ENCODE measurements around the gene PPP1R1C. TPM values are rescaled to one million over a fixed set of nuclear protein-coding genes. Genes with fewer than 3 reads are reported as not detected.
"Not testable (repeated sequence)": the region's sequence is repeated elsewhere in the genome, so short reads cannot be mapped to it uniquely, and the experiment has no call there.

The PPP1R1C gene, protein sequence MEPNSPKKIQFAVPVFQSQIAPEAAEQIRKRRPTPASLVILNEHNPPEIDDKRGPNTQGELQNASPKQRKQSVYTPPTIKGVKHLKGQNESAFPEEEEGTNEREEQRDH
- not detected for total RNA-seq

DNA sequence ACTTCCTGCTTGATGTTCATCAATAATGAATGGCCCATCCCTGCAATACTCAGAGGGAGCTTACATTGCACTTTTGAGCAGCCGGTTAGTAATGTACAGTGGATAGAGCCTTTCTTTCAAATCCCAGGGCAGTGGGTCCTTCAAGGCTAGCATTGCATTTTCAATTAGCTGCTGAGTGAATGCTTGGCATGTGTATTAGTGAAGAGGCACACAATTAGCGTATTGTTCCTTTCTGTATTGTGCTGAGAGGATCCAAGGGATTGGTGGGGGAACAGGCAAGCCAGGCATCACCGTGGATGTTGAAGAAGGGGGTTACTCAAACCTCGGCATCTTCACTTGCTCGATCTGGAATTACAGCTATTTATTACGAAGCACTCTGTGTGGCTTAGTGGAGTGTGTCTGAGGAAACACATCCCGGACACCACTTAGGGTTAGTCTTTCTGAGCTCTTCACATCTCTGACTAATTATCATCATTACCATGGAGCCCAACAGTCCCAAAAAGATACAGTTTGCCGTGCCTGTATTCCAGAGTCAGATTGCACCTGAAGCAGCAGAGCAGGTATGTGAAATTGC lies at the start of gene PPP1R1C:
PPP1R1C (plus strand) TSS at position 222 of the 574 bp plus-strand sequence; CDS start at position 480, 258 bp downstream.
- POLR2A ChIA-PET: no interaction called here
- CTCF ChIA-PET: no interaction called here

DNA sequence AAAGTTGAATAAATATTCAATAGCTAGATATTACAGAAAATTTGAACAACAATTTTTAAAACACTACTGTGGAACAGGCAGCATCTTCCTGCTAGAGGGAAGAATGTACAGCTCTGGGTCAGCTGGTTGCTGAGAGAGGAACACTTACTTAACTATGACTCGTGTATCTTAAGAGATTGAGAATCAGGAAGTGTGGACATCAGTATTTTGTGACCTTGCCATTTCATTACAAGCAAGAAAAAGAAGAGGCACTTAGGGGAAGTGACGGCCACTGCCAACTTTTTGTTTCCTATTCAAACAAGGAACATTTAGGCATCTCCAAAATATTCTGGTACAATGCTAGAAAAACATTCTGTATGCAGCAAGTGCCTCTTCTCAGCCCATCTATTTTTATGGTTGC lies 48.2 kb upstream of the PPP1R1C start:
- POLR2A ChIA-PET: no interaction called here
- CTCF ChIA-PET: no interaction called here

DNA sequence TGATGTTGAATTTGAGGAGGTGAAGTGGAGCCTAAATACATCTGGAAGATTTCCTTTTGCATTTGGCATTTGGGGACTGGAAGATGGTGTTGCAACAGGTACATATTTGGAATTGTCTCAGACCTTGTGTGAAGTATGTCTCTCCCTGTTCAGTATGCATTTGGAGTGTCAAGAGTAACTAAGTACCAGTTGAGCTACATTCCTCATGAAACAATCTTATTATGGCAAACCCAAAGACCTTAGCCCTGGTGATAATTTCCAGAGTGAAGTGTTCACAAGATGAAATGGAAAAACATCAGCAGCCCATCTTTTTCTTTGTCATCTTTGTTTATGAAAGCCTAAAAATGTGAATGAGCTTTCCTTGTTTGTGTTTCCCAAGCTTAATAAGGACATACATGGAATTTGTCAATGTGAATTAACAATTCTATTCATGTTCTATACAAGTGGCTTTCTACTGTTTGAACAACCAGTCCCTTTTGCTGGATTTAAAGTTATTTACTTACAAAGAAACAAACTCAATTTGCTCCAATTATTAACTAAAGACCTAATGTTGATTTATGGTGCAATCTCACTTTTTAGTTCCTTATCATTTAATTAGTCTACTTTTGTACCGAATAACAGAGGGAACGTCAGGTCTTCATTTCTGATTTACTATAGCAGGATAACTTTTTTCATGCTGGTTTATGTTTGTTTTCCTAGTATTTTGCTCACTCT lies 42.1 kb upstream of the PPP1R1C start:
- ChIA-PET POLR2A (no interaction called here), CTCF (no interaction called here)

DNA sequence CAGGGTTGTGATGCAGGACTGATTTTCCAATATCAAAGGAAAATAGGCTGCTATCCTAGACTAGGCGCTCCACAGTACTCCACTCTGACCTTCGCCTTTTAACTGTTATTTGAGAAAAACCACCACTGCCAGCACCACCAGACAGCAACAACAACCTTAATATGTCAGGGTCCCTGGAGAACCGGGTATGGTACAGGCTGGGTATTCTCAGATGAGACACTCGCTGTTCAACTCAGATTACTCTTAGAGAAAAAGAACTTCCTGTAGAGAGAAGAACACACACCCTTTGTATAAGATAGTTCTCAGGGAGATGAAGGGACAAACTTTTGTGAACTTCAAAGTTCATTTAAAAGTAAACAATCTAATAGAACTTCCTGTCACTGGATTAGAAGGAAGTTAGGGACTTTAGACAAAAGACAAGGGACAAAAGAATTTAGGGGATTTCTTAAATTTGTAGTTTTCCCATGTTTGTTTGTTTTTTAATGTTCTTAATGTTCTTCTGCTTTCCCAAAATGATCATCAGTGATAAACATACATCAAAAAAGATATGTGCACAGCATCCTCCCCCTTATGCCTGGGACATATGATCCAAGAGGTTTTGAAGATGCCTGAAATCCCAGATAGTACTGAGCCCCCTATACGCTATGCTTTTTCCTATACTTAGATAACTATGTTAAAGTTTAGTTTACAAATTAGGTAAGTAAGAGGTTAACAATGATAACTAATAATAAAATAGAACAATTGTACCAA lies 41.3 kb upstream of the PPP1R1C start:
- POLR2A ChIA-PET: no interaction called here
- CTCF ChIA-PET: no interaction called here

DNA sequence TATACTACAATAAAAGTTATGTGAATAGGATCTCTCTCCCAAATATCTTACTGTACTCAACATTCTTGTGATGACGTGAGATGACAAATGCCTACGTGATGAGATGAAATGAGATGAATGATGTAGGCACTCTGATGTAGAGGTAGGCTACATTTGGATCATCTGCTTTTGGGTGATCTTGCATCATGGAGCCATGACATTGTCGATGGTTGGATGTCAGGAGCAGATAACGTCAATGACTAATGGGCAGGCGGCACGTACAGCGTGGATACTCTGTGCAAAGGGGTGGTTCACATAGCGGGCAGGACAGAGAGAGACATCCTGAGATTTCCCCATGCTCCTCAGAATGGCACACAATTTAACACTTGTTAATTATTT lies 40.8 kb upstream of the PPP1R1C start:
- ChIA-PET POLR2A (no interaction called here), CTCF (no interaction called here)

DNA sequence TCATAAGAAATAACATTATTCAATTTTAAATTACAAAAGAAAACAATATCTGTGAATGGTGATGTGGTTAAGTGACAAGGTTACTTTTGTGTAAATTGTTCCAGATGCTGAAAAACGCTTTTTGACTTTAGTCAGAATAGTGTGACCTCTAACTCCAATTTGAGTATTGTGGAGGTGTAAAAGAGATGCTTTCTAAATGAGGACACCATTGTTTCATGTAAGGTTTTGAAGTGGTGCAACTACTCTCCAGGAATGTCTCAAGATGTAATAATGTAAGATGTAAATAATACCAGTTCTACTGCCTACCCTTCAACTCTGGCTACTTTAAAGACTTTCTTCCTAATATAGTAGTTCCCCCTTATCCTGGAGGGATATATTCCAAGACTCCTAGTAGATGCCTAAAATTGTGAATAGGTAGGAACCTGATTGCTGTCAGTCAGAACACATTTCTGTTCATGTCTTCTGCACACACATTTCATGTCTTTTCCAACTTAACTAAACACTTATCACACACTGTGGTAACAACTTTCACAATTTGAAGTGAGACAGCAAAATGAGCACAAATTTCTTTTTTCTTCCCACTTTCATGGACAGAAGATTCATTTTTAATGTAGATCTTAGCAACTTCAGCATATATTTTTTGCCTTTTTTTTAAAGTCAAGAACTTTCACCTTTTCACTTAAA lies 39.1 kb upstream of the PPP1R1C start:
- ChIA-PET CTCF (no interaction called here), POLR2A (interaction anchor here (0.6 kb wide), 1 partner anchor 462 kb away, joined by 4 read pairs; no protein-coding TSS in a partner anchor)

DNA sequence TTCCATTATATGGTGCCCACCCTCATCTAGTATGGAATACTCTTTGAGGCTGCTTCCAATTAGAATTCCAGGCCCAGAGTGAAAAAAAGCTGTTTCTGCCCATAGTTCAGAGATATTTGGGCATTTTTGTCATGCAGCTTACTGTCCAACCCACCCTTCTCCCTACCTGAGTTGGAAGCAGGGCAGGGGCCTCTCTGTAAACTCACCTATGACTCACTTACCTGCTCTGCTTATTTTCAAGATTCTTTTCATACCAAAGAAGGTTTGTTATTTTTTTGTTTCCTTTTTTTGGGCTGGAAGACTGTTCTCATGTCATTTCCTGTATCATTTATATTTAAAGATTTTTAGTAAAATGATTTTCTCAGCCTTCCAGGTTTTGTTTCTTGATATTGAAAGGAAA lies 38.4 kb upstream of the PPP1R1C start:
- POLR2A ChIA-PET: interaction anchor here (0.6 kb wide), 1 partner anchor 461 kb away, joined by 4 read pairs; no protein-coding TSS in a partner anchor
- CTCF ChIA-PET: no interaction called here

DNA sequence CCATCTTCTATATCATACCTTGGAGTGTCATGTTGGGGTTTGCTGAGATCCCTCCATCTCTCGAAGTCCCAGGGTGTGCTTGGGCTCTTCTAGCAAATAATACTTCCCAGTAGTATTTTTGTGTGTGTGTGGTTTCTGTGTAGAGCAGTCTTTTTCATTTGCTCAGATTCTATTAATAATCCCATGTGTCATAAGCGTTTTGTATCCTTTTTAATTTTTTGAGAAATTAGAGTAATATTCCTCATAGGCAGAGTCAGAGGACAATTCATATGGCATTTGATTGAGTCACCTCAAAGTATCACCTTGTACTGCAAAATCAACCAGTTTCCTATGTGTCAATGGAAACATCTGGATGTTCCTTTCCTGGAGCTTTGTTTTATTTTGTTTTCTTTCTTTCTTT lies 37.4 kb upstream of the PPP1R1C start:
- CTCF ChIA-PET: interaction anchor here (0.6 kb wide), 1 partner anchor 302 kb away, joined by 3 read pairs; no protein-coding TSS in a partner anchor
- POLR2A ChIA-PET: no interaction called here

DNA sequence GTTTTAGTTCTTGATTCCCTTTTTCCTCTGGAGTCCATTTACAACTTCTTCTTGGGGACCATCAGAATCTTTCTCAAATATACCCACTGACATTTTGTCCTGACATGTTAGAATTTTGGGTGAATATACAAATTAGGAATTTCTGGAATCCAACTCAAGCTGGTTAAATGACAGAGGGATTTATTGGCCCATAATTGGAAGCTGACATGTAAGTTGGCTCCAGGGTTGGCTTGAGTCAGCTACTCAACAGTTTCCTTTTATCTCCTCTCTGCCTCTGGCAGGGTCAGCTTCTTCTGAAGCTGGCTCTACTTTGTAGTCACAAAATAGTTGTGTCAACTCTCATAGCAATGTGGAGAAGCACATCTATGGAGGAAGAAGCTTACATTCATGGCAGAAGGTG lies 36.6 kb upstream of the PPP1R1C start:
- CTCF ChIA-PET: no interaction called here
- POLR2A ChIA-PET: no interaction called here

DNA sequence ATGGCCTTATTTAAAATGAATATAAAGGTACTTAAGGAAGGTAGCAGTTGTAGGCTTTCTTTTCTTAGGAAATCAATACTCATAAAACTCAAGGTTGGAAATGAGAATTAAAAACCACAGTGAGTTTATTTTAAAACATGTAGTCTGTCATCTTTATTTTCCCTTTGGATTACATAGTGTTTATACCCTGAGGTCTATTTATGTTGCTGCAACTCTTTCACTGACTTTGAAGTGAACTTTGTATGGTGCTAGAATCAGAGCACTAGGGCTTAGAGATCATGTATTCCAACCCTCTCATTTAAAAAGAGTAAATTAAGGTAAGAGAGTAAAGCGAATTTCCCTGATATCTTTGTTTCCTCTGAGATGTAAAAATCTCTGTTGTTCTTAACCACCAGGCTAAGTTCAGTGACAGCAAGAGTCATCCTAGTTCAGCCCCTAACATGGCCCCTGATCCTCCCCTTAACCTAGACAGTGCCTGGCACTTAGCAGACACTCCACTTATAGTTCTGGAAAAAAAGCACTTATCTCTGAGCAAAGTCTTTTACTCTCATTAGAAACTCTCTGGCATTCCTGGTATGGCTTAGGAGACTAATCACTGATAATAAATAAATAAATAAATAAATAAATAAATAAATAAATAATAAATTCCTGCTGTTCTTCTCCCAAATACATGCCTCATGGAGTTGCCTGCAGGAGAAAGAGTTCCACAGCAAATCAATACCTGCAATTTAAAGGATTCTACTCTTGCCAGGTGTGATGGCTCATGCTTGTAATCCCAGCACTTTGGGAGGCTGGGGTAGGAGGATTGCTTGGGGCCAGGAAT lies 33.0 kb upstream of the PPP1R1C start:
- ChIA-PET POLR2A (no interaction called here), CTCF (interaction anchor here (1.6 kb wide), 1 partner anchor 212 kb away, joined by 6 read pairs; no protein-coding TSS in a partner anchor)

DNA sequence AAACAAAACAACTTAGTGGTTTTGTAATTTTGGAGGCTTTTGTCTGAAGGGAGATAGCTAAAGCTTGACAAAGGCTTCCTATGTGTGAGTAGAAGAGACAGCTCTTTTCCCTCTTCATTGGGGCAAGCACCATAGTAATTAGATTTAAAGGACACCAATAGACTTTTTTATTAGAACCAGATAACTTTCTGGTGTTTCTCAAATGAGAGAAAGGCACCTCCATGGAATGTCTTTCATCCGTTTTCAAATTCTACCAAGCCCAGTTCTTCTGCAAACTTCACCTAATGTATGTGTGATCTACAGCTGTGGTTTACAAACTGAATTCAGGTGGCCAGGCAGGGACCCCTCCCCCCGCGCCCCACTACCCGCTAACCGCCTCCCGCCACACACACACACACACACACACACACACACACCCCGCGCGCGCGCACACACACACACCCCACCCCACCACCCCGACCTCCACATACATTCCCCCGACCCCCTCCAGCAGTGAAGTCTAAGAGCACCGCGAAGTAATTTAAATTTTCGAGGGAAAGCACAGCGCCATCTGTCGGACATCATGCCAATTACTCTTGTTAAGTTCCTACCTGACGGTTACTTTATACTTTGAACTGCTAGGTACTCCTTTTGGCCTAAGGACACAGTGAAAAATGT lies 31.6 kb upstream of the PPP1R1C start:
- ChIA-PET CTCF (interaction anchor here (0.6 to 1.6 kb wide), 7 partner anchors 13 to 1556 kb away, joined by 3 to 6 read pairs (median 3); no protein-coding TSS in a partner anchor), POLR2A (no interaction called here)

DNA sequence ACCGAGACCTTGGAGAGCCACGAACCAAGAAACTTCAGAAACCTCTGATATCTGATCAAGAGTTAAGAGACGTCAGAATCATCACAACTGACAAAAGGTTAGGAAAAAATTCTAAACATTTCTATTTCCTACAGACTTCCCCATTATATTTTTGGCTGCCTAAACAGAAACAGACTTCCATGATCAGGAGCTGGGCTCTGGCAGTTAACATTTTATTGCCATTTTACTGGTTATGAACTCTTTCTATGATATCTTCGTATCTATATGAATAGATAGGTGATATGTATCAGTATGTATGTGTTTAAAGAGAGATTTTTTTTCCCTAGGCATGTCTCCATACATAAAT lies 31.1 kb upstream of the PPP1R1C start:
- CTCF ChIA-PET: interaction anchor here (0.8 to 1.0 kb wide), 3 partner anchors 42 to 214 kb away, joined by 3 read pairs; no protein-coding TSS in a partner anchor
- POLR2A ChIA-PET: no interaction called here

DNA sequence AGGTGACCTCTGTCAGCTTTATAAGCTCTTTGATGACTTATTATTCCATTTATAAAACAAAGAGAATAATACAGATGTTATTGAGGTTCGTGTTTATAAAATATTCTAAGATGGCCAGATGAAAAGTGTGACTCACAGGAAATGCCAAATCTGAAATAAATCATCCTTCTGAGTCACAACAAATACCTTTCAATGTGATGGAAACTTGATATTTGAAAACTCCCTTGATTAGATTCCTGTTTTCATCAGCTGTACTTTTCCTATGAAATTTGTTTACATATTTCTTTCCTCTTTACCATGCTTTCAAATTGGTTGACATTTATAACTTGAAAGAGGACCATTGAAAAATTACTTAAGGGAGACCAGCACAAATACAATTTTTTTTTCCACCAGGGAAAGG lies 30.6 kb upstream of the PPP1R1C start:
- ChIA-PET CTCF (interaction anchor here (0.8 to 1.1 kb wide), 4 partner anchors 43 to 215 kb away, joined by 3 read pairs; no protein-coding TSS in a partner anchor), POLR2A (no interaction called here)

DNA sequence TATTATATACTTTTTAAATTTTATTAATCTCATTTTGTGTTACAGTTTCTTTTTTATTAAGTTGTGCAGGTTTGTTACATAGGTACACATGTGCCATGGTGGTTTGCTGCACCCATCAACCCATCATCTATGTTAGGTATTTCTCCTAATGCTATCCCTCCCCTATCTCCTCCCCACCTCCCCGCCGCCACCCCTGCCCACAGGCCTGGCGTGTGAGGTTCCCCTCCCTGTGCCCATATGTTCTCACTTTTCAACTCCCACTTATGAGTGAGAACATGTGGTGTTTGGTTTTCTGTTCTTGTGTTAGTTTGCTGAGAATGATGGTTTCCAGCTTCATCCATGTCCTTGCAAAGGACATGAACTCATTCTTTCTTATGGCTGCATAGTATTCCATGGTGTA lies 29.8 kb upstream of the PPP1R1C start:
- CTCF ChIA-PET: interaction anchor here (1.1 kb wide), 1 partner anchor 64 kb away, joined by 3 read pairs; no protein-coding TSS in a partner anchor
- POLR2A ChIA-PET: not testable (repeated sequence)

DNA sequence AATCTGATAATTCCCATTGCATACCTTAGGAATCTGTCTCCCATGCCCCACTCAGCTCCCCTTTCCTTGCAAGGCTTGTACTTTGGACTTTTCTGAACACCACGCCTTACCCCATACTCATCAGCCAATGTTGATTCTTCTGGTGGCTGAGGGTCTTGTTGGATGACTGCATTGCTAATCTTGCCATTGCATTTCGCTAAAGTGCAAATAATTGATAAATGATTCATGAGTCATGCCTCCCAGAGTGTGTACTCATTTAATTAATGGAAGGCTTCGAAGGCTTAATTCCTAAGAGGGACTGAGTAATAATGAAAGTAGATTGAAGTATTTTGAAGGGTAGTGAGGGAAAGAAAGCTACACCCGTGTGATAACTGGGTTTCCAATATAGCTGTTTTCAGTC lies 28.0 kb upstream of the PPP1R1C start:
- ChIA-PET POLR2A (no interaction called here), CTCF (no interaction called here)

DNA sequence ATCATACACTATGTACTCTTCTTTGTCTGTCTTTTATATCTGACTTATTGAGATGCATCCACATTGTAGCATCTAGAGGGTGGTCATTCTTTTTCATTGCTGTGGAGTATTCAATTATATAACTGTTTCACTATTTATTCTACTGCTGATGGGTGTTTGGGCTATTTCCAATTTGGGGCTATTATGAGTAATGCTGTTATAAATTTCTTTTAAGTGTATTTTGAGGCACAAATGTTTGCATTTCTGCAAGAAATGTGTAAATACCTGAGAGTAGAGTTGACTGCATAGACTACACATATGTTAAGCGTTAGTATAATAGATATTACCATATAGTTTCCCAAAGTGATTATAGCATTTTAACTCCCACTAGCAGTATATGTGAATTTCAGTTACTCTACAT lies 26.9 kb upstream of the PPP1R1C start:
- ChIA-PET POLR2A (no interaction called here), CTCF (no interaction called here)

DNA sequence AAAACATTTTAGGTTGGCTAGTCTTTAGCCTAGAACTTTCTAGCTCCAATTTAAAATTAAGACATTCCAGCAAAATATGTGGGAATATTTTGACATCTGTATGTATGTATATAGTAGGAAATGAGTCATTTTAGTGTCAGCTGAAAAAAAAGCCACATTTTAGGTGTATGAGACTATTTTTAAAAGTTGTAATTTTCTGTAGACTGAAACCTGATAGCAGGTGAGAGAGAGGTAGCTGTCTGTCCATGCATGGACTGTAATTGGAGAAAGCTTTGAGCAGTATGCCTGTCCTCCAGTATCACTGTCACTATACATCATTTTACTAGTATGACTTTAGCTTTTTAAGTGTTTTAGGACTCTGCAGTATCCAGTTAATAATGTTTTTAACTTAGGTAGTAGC lies 26.1 kb upstream of the PPP1R1C start:
- CTCF ChIA-PET: no interaction called here
- POLR2A ChIA-PET: no interaction called here

DNA sequence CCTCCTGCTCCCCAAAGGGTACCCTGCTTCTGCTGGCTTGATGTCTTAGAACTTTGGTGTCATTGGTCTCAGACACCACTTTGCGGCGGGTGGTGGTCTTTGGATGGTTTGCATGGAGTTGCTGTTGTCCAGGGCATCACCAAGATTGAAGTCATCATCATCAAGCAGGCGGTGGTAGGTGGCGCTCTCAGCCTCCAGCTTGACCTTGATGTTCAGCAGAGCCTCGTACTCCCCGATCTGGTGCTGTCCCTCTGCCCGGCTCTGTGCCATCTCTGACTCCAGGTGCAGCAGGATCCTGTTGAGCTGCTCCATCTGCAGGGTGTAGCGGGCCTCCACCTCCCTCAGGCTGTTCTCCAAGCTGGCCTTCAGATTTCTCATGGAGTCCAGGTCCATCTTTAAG lies 24.5 kb upstream of the PPP1R1C start:
- POLR2A ChIA-PET, CTCF ChIA-PET: not testable (repeated sequence)

DNA sequence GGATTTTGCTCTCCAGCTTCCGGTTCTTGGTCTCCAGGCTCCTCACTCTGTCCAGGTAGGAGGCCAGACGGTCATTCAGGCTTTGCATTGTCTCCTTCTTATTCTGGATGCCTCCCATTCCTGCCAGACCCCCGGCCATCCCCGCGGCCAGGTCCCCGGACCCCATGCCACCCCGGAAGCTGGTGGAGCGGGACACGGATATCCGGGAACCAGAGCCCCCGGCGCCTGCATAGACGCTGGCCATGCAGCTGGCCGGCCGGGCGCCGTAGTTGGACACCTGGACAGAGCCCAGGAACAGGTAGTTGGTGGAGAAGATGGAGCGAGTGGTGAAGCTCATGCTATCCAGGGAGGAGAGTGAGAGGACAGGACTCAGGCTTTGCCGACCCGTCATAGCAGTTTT lies 23.5 kb upstream of the PPP1R1C start:
- POLR2A ChIA-PET: no interaction called here
- CTCF ChIA-PET: no interaction called here

All from activated CD8-positive, alpha-beta memory T cell treated with anti-CD3 and anti-CD28 coated beads for 36 hours (primary cell).